ENCODE results near the gene TCHH.
"Not testable (repeated sequence)": the region's sequence is repeated elsewhere in the genome, so short reads cannot be mapped to it uniquely, and the experiment has no call there.

Gene TCHH

DNA sequence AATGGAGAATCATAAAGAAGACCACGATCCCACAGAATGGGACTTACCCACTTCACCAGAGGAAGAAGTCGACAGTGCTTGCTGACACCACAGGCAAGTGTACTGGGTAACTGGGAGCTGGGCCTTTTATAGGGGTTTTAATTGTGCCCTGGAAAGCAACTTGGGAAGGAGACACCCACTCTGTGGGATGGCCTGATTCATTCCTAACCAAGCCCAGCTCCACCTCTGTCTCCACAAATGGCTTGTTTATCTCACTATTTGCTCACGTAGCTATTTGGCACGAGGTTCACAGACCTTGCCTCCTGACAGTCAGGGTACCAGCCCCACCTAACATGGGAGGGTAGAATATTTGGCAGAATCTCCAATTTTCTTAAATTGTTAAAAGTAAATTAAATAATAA, at the start of gene TCHH:
Gene TCHH (minus strand): TSS at position 101 of the 400 bp plus-strand sequence. CDS start 1,364 bp downstream, outside the sequence.
- DNase-seq (ENCODE audit: low read depth in 4 of 4, low spot score in 1 of 4) = no peak

DNA sequence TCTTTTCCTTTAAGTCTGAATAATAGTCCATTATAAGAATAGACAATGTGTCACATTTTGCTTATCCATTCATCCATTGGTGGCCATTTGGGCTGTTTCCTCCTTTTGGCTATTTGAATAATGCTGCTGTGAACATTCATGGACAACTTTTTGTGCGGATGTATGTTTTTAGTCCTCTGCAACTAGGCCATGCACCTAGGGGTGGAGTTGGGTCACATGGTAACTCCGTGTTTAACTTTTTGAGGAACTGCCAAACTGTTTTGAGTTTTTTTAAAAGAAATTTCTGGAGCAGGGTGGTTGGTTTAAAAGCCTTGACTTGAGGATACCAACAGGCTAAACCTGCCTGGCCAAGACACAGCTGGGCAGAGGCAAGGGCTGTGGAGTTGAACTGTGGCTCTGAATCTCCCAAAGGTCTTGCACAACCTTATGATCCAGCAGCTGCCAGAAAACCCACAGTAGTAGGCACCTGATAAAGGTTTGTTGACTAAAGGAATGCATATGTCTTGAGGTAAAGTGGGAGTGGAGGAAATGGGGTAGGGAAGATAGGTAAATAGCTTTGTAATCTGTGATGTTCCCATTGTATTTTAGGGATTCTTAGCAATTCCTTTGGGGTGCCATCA, 49.4 kb upstream of the TCHH start:
- no peak for DNase-seq (ENCODE audit: low read depth in 4 of 4, low spot score in 1 of 4)

GRCh38 chr1:152162792-152163463, 47.7 kb upstream of the TCHH start:
- no peak for DNase-seq (ENCODE audit: low read depth in 4 of 4, low spot score in 1 of 4)

GRCh38 chr1:152160576-152160975, 45.3 kb upstream of the TCHH start:
- no peak for DNase-seq (ENCODE audit: low read depth in 4 of 4, low spot score in 1 of 4)

- no peak for DNase-seq (ENCODE audit: low read depth in 4 of 4, low spot score in 1 of 4)
Measured at GRCh38 chr1:152159144-152159543, 43.9 kb upstream of the TCHH start, which contains the start of gene RPTN. TSS of gene RPTN (minus strand) at chr1:152159228. CDS start at chr1:152157889, 1,339 bp downstream.

DNA sequence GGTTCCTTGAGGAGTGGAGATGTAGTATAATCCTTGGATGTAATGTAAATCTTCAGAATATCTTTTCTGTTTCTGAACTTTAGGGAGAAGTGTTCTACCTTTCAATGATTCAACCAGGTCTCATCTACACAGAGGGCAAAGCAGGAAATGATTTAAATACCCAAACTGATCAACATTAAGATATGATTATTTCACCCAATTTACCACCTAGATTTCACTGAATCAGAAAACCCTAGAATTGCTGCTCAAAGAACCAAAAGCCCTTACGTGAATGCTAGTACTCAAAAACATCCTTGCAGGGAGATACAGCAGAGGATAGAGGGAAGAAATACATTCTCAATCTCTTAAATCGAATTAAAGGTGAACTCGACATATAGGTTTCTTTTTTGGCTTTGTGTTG, 38.8 kb upstream of the TCHH start:
- no peak for DNase-seq (ENCODE audit: low read depth in 4 of 4, low spot score in 1 of 4)

DNA sequence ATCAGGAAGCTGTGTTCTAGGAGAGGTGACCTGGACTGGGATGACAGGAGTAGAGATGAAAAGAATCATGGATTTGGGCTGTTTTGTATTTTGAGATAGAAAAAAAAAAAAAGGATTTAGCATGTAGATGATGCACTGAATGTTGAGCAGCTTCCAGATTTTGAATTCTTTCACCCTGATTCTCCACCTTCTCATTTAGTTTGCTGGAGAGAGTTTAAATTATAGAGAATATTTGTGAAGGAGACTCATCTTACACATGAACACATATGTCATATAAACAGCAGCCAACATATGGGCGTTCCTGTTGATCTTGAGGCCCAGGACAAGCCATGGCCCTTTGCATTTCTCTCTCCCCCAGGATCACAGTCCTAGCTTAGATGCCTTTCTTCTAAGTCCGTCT, 36.4 kb upstream of the TCHH start:
- DNase-seq (ENCODE audit: low read depth in 4 of 4, low spot score in 1 of 4) = no peak

- no peak for DNase-seq (ENCODE audit: low read depth in 4 of 4, low spot score in 1 of 4)
Measured at GRCh38 chr1:152148981-152149380, 33.7 kb upstream of the TCHH start.

GRCh38 chr1:152148051-152148450, 32.8 kb upstream of the TCHH start:
- no peak for DNase-seq (ENCODE audit: low read depth in 4 of 4, low spot score in 1 of 4)

DNA sequence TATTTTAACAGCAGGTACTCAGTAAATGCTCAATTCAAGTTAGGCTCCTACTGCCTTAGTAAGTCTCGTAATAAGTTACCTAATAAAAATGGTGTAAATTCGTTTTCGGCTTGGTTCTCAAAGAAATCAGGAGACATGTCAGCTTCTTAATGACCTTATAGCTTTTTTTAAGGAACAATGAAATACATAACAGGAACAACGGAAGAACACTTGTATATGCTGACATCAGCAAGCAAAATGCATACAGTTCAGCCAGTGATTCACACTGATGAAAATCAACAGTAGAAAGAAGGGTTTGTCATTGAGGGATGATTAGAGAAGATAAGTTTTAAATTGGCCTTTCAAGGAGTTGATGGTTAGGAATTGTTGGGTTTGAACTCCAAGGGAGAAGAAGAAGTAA, 30.5 kb upstream of the TCHH start:
- DNase-seq (ENCODE audit: low read depth in 4 of 4, low spot score in 1 of 4) = no peak

DNA sequence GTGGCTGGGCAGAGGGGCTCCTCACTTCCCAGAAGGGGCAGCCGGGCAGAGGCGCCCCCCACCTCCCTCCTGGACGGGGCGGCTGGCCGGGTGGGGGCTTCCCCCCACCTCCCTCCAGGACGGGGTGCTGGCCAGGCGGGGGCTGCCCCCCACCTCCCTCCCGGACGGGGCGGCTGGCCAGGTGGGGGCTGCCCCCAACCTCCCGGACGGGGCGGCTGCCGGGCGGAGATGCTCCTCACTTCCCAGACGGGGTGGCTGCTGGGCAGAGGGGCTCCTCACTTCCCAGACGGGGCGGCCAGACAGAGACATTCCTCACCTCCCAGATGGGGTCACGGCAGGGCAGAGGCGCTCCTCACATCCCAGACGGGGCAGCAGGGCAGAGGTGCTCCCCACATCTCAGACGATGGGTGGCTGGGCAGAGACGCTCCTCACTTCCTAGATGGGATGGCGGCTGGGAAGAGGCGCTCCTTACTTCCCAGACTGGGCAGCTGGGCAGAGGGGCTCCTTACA, 29.5 kb upstream of the TCHH start:
- DNase-seq (ENCODE audit: low read depth in 4 of 4, low spot score in 1 of 4) = not testable (repeated sequence)

DNA sequence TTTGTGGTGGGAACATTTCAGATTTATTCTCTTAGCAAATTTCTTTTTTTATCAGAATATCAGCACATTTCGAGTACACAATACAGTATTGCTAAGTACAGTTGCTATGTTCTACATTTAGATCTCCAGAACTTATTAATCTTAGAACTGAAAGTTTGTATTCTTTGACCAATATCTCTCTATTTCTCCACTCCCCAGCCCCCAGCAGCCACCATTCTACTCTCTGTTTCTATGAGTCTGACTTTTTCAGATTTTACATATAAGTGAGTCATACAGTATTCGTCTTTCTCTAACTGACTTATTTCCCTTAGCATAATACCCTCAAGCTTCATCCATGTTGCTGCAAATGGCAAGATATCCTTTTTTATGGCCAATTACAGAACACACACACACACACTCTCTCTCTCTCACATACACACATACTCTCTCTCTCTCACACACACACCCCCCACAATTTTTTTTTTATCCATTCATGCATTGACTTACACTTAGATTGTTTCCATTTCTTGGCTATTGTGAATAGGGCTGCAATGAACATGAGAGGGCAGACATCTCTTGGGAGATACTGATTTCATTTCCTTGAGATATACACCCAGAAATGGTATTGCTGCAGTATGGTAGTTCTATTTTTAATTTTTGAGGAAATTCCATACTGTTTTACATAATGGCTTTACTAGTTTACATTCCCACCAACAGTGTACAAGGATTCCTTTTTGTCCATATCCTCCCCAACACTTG, 28.1 kb upstream of the TCHH start:
- DNase-seq (ENCODE audit: low read depth in 4 of 4, low spot score in 1 of 4) = peak in 1 of 4 experiments; percentile 20

DNA sequence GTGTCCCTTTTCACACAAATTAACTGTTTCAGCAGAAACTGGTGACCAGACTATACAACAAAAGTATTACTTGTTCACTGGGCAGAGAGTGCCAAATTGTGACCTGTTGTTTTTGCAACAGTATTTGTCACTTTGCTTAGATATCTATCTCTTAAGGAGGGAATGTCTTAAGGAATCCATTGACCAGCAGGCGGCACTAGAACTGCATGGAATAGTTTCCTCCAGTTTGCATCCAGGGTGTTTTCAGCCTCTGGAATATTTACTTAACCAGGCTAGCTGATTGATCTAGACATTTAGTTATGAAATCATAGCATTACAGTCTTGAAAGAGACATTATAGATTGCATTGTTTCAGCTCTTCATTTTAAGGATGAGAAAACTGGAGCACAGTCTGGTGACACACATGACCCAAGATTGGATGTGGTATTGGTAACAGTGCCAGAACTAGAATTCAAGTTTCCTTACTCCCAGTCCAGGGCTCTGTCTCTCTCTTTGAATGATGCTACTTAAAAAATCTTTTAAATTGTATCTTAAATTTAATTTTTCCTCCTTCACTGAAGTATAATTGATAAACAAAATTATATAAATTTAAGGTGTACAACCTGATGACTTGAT, 26.8 kb upstream of the TCHH start:
- DNase-seq (ENCODE audit: low read depth in 4 of 4, low spot score in 1 of 4) = no peak

DNA sequence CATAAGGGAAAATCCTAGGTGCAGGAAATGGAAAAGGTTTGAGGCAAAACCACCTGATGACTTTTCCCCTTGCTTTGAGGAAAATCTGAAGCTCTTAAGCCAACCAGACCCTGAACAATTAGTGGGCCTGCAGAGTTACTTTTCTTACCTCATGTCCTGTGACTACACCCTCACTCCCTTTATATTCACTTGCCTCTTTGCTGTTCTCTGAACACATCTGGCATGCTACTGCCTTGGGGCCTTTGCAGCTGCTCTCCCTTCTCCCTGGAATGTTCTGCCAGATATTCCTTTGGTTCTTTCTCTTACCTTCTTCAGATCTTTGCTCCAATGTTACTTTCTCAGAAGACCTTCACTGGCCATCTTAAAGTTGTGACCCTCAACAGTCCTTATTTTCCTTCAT, 22.0 kb upstream of the TCHH start:
- DNase-seq (ENCODE audit: low read depth in 4 of 4, low spot score in 1 of 4) = no peak

- no peak for DNase-seq (ENCODE audit: low read depth in 4 of 4, low spot score in 1 of 4)
Measured at GRCh38 chr1:152130186-152130585, 14.9 kb upstream of the TCHH start.

DNA sequence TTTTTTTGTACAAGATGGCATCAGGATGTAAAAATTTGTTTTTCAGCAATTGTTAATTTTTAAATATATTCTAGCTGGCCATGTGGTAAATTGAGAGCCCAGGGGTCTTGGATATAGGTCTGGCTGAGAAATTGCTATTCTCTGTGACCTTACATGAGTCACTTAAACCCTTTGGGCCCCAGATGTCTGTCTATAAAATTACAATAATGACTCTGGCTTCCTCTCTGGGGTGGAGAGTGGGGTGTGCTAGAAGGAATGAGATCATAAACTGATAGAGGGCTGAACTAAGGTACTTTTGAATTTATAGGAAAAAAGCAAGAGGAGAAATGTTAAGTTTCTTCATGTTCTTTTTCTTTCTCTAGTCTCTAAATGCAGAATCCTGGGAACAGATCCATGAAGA, 12.4 kb upstream of the TCHH start:
- DNase-seq (ENCODE audit: low read depth in 4 of 4, low spot score in 1 of 4) = no peak

DNA sequence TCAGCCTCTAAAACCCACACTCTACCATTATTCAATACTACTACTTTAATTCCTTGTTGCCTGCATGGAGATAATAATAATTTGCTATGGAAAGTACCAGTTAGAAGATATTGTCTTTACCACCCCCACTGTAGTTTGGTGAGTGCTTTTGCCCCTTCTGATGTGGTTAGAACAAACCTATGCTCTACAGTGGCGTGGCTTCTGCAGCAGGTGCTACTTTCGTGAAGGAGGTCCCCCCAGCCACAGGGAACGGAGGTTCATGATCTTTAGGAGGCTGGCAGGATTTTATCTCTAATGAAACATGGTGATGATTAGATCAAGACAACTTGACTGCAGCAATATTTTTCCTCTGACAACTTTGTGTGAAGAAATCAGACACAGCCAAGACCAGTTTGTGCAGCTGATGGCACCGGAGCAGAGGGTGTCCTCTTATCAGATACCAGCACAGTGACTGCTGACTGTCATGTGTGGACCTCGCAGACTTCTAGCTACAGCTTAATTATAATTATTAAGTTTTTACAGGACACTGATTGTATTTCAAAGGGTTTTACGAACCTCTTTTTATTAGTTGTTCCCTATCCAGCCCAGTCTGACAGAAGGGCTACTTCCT, 10.7 kb upstream of the TCHH start:
- DNase-seq (ENCODE audit: low read depth in 4 of 4, low spot score in 1 of 4) = no peak

GRCh38 chr1:152118915-152119314, 3.7 kb upstream of the TCHH start:
- DNase-seq (ENCODE audit: low read depth in 4 of 4, low spot score in 1 of 4) = no peak

- no peak for DNase-seq (ENCODE audit: low read depth in 4 of 4, low spot score in 1 of 4)
Measured at GRCh38 chr1:152112885-152113432, 2.3 kb downstream of the TCHH start.

DNA sequence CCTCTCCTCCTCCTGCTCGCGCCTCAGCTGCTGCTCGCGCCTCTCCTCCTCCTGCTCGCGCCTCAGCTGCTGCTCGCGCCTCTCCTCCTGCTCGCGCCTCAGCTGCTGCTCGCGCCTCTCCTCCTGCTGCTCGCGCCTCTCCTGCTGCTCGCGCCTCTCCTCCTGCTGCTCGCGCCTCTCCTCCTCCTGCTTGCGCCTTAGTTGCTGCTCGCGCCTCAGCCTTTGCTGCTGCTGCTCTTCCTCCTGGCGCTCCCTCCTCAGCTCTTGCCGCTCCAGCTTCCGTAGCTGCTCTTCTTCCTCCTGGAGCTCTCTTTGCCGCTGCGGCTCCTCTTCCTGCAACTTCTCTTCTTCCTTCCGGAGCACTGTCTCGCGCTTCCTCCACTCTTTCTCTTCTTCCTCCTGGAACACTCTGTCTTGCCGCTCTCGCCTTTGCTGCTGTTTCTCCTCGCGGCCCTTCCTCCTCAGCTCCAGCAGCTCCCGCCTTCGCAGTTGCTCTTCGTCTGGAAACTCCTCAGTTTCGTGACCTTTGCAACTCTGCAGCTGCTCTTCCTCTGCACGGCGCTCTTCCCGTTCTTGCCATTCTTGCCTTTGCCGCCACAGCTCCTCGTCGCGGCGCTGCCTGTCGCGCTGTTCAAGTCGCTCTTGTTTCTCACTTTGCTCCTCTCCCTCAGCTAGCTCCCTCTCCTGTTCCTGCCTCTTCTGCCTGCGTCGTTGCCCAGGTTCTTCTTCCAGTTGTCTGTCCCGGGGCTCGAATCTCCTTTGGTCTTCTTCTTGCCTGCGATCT, 3.0 kb downstream of the TCHH start:
- no peak for DNase-seq (ENCODE audit: low read depth in 4 of 4, low spot score in 1 of 4)

All from stimulated activated CD4-positive, alpha-beta T cell treated with anti-CD3 and anti-CD28 coated beads, Interleukin-1b, Interleukin-23, amount 100 ng/mL, for 24 hours (primary cell).